GM19023 (cell line): ENCODE data around the gene TTC23L.
A peak's percentile ranks its signal among the peaks of the same experiment; 100 is the strongest.
"Not testable (repeated sequence)": the region's sequence is repeated elsewhere in the genome, so short reads cannot be mapped to it uniquely, and the experiment has no call there.

Experiments
- ATAC-seq: cut with Tn5 transposase; IDR thresholded peaks from one replicate; pipeline ENCODE4 v1.9.1; 2021; ENCODE audit warnings: mild to moderate bottlenecking, moderate library complexity; ENCODE audit not compliant: unreplicated experiment

The TTC23L gene, protein sequence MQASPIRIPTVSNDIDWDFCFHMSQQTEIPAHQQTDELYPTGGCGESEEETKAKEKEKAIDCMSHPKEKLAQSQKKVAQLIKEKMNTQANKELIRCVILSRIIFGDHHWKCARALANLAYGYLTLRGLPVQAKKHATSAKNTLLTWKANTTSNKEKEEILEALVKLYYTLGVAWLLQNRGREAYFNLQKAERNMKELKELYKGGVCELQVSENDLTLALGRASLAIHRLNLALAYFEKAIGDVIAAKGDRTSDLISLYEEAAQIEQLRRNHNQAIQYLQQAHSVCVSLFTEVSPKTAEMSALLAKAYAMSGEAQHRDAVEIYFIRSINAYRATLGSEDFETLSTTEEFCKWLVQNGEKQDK

DNA sequence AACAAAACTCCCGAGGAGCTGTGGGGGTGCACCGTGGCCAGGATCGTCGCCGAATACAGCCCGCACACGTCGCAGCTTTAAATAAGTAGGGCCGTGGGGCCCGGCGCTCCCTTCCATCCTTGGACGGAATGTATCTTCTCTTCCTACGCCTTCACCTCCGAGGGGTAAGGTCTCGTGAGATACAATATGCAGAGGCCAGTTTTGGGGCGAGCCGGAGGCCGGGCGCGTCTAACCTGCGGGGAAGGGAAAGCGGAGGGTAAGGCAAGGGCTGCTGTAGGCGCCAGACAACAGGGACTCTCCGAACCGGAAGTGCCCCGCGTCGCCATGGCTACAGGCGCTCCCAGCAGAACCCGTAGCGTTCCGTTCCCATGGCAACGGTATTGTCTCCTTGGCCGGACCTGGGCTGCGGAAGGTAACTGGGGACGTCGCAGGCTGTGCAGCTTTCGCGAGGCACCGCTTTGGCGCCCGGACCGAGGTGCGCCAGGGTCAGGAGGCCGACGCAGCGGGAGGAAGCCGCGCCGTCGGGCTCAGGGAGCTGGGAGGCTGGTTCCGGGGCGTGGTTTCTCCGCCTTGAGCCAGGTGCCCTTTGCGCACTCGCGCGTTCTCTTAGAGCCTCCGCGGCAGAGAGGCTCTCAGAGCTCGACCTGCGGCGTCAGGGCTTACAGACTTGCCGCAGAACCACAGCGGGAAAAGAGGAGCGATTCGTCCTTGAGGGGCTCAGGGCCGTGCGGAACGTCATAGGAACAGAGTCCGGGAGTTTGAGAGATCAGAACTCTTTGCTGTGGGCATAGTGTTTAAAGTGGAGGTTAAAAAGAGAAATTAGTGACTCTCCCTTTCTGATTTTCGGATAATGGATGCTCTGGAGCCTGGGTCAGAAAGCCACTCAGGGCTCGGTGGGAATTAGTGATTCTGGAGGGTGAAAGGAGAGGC, at the start of gene TTC23L:
TSS of gene TTC23L (plus strand) at position 380 of the 930 bp plus-strand sequence. CDS start 1,508 bp downstream, outside the sequence.
- peak; percentile 98 for ATAC-seq

DNA sequence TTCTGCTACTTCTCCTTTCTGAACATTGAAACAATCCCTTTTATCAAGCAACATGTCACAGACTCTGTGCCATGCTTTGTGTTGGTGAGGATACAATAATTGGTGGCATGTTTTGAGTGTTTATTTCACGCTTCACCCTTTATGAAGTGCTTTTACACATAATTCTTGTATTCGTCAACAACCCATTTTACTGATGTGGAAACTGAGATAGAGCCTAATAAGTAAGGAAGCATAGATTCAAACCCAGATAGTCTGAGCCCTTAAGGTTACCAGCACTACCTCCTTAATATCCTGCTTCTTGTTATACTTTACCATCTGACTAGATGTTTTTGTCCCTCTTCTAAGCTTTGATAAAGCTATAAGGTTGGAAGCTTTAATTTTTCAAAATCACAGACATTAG, 49.3 kb upstream of the TTC23L start:
- ATAC-seq = no peak

GRCh38 chr5:34790069-34790468, 48.9 kb upstream of the TTC23L start:
- no peak for ATAC-seq

DNA sequence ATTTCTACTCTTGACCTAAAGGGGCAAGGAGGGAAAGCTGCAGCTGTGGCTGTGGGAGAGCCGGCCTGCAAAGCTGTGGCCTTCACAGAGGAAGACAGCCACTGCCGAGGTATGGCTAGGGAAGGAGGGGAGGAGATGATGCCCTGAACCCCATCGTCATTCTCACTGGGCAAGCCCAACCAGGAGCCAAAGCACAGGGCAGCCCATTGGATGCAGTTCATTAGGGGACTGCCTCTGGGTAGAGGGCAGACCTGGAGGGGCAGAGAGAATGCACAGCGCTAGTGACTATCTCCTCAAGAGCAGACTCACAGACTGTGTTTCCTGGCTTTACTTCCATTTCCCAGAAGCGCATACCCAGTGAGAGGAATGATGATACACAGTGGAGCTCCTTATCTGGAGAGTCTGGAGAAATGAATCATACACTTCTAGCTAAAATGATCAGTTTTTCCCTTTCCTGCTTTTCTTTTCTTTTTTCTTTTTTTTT, 47.2 kb upstream of the TTC23L start:
- ATAC-seq = no peak

- ATAC-seq = no peak
Observed at GRCh38 chr5:34802834-34803563, 36.0 kb upstream of the TTC23L start.

GRCh38 chr5:34803974-34804732, 34.8 kb upstream of the TTC23L start:
- no peak for ATAC-seq

DNA sequence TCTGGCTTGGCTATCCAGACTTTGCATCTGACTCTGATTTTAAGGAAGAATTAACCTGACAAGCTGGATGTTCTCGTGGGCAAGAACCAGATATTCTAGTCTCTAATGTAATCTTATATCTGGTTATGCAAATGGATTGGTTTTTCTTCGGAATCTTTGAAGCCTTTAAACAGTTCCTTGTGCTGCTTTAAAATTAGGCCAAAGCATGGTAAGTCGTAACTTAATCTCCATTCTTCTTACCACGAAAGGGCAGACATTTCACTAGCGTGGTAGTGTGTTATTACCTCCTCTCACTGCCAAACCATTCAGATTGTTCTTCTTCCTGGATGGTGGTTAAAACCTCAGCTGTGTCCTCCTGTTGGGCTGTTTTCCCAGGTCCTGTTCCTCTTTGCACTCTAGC, 34.1 kb upstream of the TTC23L start:
- ATAC-seq = no peak

DNA sequence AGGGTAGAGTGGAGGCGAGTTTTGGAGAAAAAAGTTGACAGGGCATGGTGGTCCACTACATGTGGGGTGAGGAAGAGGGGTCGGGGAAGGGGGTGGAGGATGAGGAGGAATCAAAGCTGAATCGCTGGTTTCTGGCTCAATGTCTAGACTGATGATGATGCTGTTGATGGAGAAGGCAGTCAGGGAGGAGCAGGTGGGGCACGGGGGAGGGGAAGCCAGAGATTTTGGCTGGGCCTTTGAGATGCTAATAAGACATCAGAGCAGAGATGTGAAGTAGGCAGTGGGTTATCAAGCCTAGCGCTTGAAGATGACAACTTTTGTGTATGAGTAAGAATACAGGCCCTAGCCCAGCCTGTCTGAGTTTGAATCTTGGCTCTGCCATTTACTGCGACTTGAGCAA, 32.4 kb upstream of the TTC23L start:
- no peak for ATAC-seq

GRCh38 chr5:34811706-34812105, 27.3 kb upstream of the TTC23L start:
- ATAC-seq = no peak

- no peak for ATAC-seq
Observed at GRCh38 chr5:34813509-34813908, 25.5 kb upstream of the TTC23L start.

GRCh38 chr5:34817558-34818351, 21.2 kb upstream of the TTC23L start:
- no peak for ATAC-seq

DNA sequence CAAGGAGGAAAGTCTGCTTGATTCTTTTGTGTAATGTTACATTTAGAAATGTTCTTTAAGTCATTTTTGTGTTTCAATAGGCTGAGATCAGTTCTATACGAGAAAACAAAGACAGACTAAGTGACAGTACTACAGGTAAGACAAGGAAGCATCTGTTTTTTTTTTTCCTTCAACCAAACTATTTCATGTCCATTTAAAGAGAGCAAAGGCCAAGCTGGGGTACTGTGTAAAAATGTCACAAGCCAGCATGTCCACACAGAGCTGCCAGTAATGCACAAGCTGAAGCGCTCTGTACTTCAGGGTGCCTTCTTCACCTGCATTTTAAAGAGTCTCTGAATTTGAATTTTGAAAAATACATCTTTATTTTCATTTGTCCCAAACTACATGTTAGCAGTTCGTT, 20.2 kb upstream of the TTC23L start:
- ATAC-seq = no peak

- no peak for ATAC-seq
Observed at GRCh38 chr5:34820593-34820992, 18.4 kb upstream of the TTC23L start.

- ATAC-seq = no peak
Observed at GRCh38 chr5:34822956-34823715, 15.8 kb upstream of the TTC23L start.

DNA sequence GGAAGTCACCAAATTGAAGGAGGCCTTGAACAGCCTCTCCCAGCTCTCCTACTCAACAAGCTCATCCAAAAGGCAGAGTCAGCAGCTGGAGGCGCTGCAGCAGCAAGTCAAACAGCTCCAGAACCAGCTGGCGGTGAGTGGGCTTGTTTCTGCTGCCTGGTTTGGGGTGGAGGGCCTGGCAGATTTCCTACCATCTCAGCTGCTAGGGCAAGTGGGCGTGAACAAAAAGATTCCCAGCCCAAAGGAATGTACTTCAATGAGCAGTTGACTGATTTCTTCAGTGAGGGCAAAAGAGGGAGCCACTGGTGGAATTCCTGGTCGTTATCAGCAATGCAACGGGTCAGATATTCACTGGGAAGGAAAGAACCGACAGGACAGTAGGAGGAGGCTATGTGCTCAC, 12.6 kb upstream of the TTC23L start:
- no peak for ATAC-seq

GRCh38 chr5:34827588-34828506, 11.1 kb upstream of the TTC23L start:
- ATAC-seq = no peak

DNA sequence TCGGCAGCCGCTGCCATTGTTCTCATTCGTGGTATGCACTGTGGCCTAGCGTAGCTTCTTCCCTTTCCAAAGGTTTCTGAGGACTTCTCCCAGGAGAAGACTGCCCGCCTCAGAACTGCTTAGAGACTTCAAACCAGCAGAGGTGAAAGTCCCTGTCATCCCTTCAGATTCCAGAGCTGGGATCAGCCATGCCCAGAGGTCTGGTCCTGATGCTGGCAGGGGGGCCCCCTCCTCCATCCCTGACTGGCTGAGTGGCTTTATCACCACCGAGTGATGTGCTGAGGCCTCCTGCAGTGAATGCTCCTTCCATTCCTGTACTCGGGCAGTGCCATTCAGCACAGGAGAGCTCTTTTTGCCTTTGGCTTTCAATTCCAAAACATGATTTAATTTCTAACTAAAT, 8.1 kb upstream of the TTC23L start:
- not testable (repeated sequence) for ATAC-seq

DNA sequence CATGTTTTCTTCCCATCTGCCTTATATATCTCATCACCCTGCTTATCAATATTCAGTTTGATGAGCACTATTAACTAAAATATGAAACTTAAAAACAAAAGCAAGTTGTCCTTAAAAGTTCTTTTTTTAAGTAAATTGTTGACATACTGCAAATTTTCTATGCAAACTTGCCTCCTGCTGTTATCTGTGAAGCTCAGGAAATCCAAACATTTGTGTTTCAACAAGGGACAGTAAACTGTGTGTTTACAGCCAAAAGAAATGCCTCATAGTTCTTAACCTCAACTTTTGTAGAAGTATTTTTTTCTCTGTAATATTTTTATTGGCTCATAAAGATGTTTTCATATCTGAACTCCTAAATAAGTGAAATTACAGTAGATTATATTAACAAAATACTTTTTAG, 7.7 kb upstream of the TTC23L start:
- ATAC-seq = no peak
